ENCODE data around the gene KCNC4.
A peak's percentile ranks its signal among the peaks of the same experiment; 100 is the strongest.

Gene KCNC4

GRCh38 chr1:110211496-110212168 is 1.5 kb downstream of the KCNC4 start:
- peak; percentile 12 to 35 for DNase-seq (ENCODE audit: low read depth in 2 of 2)

GRCh38 chr1:110212169-110213142 is 2.3 kb downstream of the KCNC4 start:
- DNase-seq (ENCODE audit: low read depth in 2 of 2), result no peak

- no peak for DNase-seq (ENCODE audit: low read depth in 2 of 2)
These were observed 3.0 kb downstream of the KCNC4 start for GRCh38 chr1:110213143-110213540.

- no peak for DNase-seq (ENCODE audit: low read depth in 2 of 2)
These were observed 4.6 kb downstream of the KCNC4 start for GRCh38 chr1:110214454-110215404.

GRCh38 chr1:110215621-110216515 is 5.8 kb downstream of the KCNC4 start:
- DNase-seq (ENCODE audit: low read depth in 2 of 2), result no peak

- no peak for DNase-seq (ENCODE audit: low read depth in 2 of 2)
These were observed 6.8 kb downstream of the KCNC4 start for GRCh38 chr1:110216844-110217444.

GRCh38 chr1:110218137-110218536 is 8.0 kb downstream of the KCNC4 start:
- DNase-seq (ENCODE audit: low read depth in 2 of 2), result no peak

- DNase-seq (ENCODE audit: low read depth in 2 of 2), result no peak
These were observed 8.6 kb downstream of the KCNC4 start for GRCh38 chr1:110218739-110219138.

GRCh38 chr1:110220324-110220723 is 10.2 kb downstream of the KCNC4 start:
- no peak for DNase-seq (ENCODE audit: low read depth in 2 of 2)

- DNase-seq (ENCODE audit: low read depth in 2 of 2), result no peak
These were observed 11.0 kb downstream of the KCNC4 start for GRCh38 chr1:110221119-110221518.

GRCh38 chr1:110223127-110223526 is 13.0 kb downstream of the KCNC4 start:
- no peak for DNase-seq (ENCODE audit: low read depth in 2 of 2)

GRCh38 chr1:110223581-110223980 is 13.5 kb downstream of the KCNC4 start:
- no peak for DNase-seq (ENCODE audit: low read depth in 2 of 2)

- no peak for DNase-seq (ENCODE audit: low read depth in 2 of 2)
These were observed 14.3 kb downstream of the KCNC4 start for GRCh38 chr1:110224240-110224995.

- no peak for DNase-seq (ENCODE audit: low read depth in 2 of 2)
These were observed 15.1 kb downstream of the KCNC4 start for GRCh38 chr1:110225212-110225611.

GRCh38 chr1:110225756-110226404 is 15.8 kb downstream of the KCNC4 start:
- no peak for DNase-seq (ENCODE audit: low read depth in 2 of 2)

- no peak for DNase-seq (ENCODE audit: low read depth in 2 of 2)
These were observed 17.7 kb downstream of the KCNC4 start for GRCh38 chr1:110227774-110228173.

- no peak for DNase-seq (ENCODE audit: low read depth in 2 of 2)
These were observed 18.3 kb downstream of the KCNC4 start for GRCh38 chr1:110228381-110228780.

GRCh38 chr1:110228869-110229268 is 18.8 kb downstream of the KCNC4 start:
- DNase-seq (ENCODE audit: low read depth in 2 of 2), result no peak
